ENCODE measurements around the gene ISM1.

Gene ISM1

DNA sequence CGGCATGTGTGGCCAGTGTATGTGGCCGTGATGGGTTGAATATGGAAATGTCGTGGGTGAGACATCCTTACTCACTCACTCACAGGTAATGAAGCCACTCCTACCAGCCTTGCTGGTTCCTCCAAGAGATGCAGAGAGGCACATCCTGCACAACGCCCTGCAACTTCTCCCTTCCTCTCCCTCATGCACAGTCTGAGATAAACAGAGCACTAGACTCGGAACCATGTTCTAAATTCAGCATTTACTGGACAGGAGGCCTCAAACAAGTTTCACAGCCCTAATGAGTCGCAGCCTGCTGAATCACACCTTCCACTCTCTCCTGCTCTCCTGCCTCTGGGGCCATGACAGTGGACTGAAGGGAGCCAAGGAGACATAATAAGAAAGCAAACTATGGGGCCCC, 91.2 kb downstream of the ISM1 start:
- no peak overlapping the region for H3K4me2 ChIP-seq (ENCODE audit: low read length)

DNA sequence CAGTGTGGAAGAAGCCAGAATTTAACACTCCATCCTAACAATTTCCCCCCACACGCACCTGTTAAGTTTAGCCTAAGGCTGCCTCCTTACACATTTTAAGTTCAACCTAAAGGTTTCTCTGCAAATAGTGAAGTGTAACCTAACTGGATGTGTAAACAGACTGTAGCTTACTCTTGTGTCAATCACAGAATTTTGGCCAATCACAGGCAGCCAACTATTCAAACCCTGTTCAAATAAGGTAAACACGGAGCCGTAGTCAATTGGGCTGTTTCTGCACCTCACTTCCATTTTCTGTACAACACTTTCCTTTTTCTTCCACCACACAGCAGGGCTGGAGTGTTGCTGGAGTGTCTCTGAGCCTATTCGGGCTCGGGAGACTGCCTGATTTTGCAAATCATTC, 92.1 kb downstream of the ISM1 start:
- Histone ChIP-seq H3K4me2 (ENCODE audit: low read length) (no peak overlapping the region), H3K79me2 (ENCODE audit: insufficient read depth, low read length) (no peaks in the 10 kb centered on the region), H2AFZ (ENCODE audit: low read length) (no peak overlapping the region), H3K9me2 (ENCODE audit: low read depth, low read length) (no peaks in the 10 kb centered on the region), H3K4me1 (ENCODE audit: insufficient read depth, low read length, severe bottlenecking) (no peaks in the 10 kb centered on the region), H3K27me3 (ENCODE audit: insufficient read depth, low read length) (no peaks in the 10 kb centered on the region), H4K20me1 (ENCODE audit: insufficient read depth, low read length) (no peaks in the 10 kb centered on the region), H3K4me3 (ENCODE audit: low read depth, low read length, poor library complexity, severe bottlenecking) (no peak overlapping the region), H3K9me3 (ENCODE audit: low read length) (no peaks in the 10 kb centered on the region), H3K36me3 (ENCODE audit: insufficient read depth, low read length) (no peaks in the 10 kb centered on the region), H3K9ac (ENCODE audit: low read length) (no peak overlapping the region), H3K27ac (ENCODE audit: low read depth, low read length, poor library complexity, severe bottlenecking) (no peak overlapping the region), H3F3A (ENCODE audit: insufficient read depth, low read length) (no peaks in the 10 kb centered on the region)
- no peak for TF ChIP-seq EZH2 (IDR thresholded peaks at IDR 0.05; ENCODE audit: borderline replicate concordance, low read length)
- TF ChIP-seq, protein P1, sequence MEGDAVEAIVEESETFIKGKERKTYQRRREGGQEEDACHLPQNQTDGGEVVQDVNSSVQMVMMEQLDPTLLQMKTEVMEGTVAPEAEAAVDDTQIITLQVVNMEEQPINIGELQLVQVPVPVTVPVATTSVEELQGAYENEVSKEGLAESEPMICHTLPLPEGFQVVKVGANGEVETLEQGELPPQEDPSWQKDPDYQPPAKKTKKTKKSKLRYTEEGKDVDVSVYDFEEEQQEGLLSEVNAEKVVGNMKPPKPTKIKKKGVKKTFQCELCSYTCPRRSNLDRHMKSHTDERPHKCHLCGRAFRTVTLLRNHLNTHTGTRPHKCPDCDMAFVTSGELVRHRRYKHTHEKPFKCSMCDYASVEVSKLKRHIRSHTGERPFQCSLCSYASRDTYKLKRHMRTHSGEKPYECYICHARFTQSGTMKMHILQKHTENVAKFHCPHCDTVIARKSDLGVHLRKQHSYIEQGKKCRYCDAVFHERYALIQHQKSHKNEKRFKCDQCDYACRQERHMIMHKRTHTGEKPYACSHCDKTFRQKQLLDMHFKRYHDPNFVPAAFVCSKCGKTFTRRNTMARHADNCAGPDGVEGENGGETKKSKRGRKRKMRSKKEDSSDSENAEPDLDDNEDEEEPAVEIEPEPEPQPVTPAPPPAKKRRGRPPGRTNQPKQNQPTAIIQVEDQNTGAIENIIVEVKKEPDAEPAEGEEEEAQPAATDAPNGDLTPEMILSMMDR (IDR thresholded peaks at IDR 0.05; ENCODE audit: low read length): no peak

More for the DNA sequence above, 91.2 kb downstream of the ISM1 start:
- H3F3A ChIP-seq (ENCODE audit: insufficient read depth, low read length): no peaks in the 10 kb centered on the region
- H3K4me3 ChIP-seq (ENCODE audit: low read depth, low read length, poor library complexity, severe bottlenecking): no peak overlapping the region
- H3K79me2 ChIP-seq (ENCODE audit: insufficient read depth, low read length): no peaks in the 10 kb centered on the region
- H4K20me1 ChIP-seq (ENCODE audit: insufficient read depth, low read length): no peaks in the 10 kb centered on the region
- TF ChIP-seq EZH2 (IDR thresholded peaks at IDR 0.05; ENCODE audit: borderline replicate concordance, low read length): no peak
- TF ChIP-seq, protein P1 (IDR thresholded peaks at IDR 0.05; ENCODE audit: low read length): no peak
- H3K27me3 ChIP-seq (ENCODE audit: insufficient read depth, low read length): no peaks in the 10 kb centered on the region
- H3K9me2 ChIP-seq (ENCODE audit: low read depth, low read length): no peaks in the 10 kb centered on the region
- H3K27ac ChIP-seq (ENCODE audit: low read depth, low read length, poor library complexity, severe bottlenecking): no peak overlapping the region
- no peak overlapping the region for H3K9ac ChIP-seq (ENCODE audit: low read length)
- no peaks in the 10 kb centered on the region for H3K9me3 ChIP-seq (ENCODE audit: low read length)
- no peak overlapping the region for H2AFZ ChIP-seq (ENCODE audit: low read length)
- H3K4me1 ChIP-seq (ENCODE audit: insufficient read depth, low read length, severe bottlenecking): no peaks in the 10 kb centered on the region
- H3K36me3 ChIP-seq (ENCODE audit: insufficient read depth, low read length): no peaks in the 10 kb centered on the region

DNA sequence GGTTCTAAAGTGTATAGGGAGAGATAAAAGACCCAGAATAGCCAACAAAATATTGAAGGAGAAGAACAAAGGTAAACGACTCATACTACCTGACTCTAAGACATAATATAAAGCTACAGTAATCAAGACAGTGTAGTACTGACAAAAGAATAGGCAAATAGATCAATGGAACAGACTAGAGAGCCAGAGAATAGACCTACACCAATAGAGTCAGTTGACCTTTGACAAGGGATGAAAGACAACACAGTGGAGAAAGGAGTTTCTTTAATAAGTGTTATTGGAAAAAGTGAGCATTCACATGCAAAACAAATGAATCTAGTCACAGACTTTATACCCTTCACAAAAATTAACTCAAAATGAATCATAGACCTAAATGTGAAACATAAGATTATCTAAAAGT, 96.4 kb downstream of the ISM1 start:
- no peaks in the 10 kb centered on the region for H3F3A ChIP-seq (ENCODE audit: insufficient read depth, low read length)
- no peaks in the 10 kb centered on the region for H3K27me3 ChIP-seq (ENCODE audit: insufficient read depth, low read length)
- no peaks in the 10 kb centered on the region for H4K20me1 ChIP-seq (ENCODE audit: insufficient read depth, low read length)
- H3K4me3 ChIP-seq (ENCODE audit: low read depth, low read length, poor library complexity, severe bottlenecking): no peak overlapping the region
- TF ChIP-seq EZH2 (IDR thresholded peaks at IDR 0.05; ENCODE audit: borderline replicate concordance, low read length): no peak
- TF ChIP-seq, protein P1 (IDR thresholded peaks at IDR 0.05; ENCODE audit: low read length): no peak
- no peaks in the 10 kb centered on the region for H3K9me3 ChIP-seq (ENCODE audit: low read length)
- no peak overlapping the region for H3K9ac ChIP-seq (ENCODE audit: low read length)
- H3K27ac ChIP-seq (ENCODE audit: low read depth, low read length, poor library complexity, severe bottlenecking): no peak overlapping the region
- no peaks in the 10 kb centered on the region for H3K36me3 ChIP-seq (ENCODE audit: insufficient read depth, low read length)
- no peak overlapping the region for H2AFZ ChIP-seq (ENCODE audit: low read length)
- H3K79me2 ChIP-seq (ENCODE audit: insufficient read depth, low read length): no peaks in the 10 kb centered on the region
- H3K4me1 ChIP-seq (ENCODE audit: insufficient read depth, low read length, severe bottlenecking): no peaks in the 10 kb centered on the region
- H3K9me2 ChIP-seq (ENCODE audit: low read depth, low read length): no peaks in the 10 kb centered on the region
- H3K4me2 ChIP-seq (ENCODE audit: low read length): no peak overlapping the region
